ENCODE measurements around the gene EEPD1. TPM values are rescaled to one million over a fixed set of nuclear protein-coding genes. Genes with fewer than 3 reads are reported as not detected.

The EEPD1 gene
- total RNA-seq, 6 experiments from 2014 or later: 5.9 to 18.6 (median 10.6) TPM

DNA sequence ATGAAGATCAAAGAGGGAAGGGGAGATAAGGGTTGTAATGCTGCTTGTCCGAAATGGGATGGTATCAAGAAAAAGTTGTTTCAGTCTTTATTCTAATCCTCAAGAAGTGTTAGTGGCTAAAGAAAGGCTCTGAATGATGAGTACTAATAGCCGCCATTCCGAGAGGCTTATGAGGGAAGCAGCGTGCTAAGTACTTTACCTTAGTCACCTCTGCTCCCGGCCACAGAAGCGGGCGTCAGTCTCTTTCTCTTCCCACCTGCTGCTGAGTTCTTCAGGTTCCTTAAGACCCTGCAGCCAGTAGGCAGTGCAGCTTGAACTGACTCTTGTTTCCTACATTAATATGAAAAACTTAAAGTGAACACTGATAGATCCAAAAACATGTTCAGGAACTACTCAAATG lies 73.1 kb downstream of the EEPD1 start:
- no peaks in the 10 kb centered on the region for H3K9me3 ChIP-seq
- 97% methylated on average over 7 of the region's 7 CpGs for WGBS (ENCODE audit: insufficient coverage, low coverage, low lambda C conversion rate, missing lambda C conversion rate)
- no peaks in the 10 kb centered on the region for H3K36me3 ChIP-seq
- H3K27me3 ChIP-seq: no peaks in the 10 kb centered on the region
- TF ChIP-seq POLR2A (IDR thresholded peaks at IDR 0.05): no peak
- TF ChIP-seq, protein P1, sequence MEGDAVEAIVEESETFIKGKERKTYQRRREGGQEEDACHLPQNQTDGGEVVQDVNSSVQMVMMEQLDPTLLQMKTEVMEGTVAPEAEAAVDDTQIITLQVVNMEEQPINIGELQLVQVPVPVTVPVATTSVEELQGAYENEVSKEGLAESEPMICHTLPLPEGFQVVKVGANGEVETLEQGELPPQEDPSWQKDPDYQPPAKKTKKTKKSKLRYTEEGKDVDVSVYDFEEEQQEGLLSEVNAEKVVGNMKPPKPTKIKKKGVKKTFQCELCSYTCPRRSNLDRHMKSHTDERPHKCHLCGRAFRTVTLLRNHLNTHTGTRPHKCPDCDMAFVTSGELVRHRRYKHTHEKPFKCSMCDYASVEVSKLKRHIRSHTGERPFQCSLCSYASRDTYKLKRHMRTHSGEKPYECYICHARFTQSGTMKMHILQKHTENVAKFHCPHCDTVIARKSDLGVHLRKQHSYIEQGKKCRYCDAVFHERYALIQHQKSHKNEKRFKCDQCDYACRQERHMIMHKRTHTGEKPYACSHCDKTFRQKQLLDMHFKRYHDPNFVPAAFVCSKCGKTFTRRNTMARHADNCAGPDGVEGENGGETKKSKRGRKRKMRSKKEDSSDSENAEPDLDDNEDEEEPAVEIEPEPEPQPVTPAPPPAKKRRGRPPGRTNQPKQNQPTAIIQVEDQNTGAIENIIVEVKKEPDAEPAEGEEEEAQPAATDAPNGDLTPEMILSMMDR (IDR thresholded peaks at IDR 0.05): no peak
- DNase-seq (no peak), ATAC-seq (no peak)
- no peak overlapping the region for H3K27ac ChIP-seq
- no peaks in the 10 kb centered on the region for H3K4me1 ChIP-seq
- intact Hi-C loops (cut with DNase I): no loop called here
- no peak overlapping the region for H3K4me3 ChIP-seq

DNA sequence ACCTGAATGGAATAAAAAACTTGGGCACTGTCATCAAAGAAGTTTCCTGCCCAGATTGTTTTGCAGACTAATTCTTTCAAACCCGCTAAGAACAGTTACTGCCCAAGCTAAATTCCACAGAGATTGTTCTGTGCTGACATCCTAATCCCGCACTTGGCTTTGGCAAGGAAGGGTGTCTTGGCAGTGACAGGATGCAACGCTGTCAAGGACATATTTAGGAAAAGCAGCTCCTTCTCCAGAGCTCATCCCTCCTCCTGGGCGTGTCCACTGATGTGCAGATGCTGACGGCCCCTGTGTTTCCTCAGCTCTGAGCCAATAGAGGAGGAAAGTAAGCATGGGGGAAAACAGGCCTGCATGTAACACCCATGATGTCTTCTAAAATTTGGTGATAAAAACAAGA lies 74.2 kb downstream of the EEPD1 start:
- TF ChIP-seq, protein P1 (IDR thresholded peaks at IDR 0.05): no peak
- no peak for TF ChIP-seq POLR2A (IDR thresholded peaks at IDR 0.05)
- Histone ChIP-seq H3K4me3 (no peak overlapping the region), H3K9me3 (no peaks in the 10 kb centered on the region), H3K27me3 (no peaks in the 10 kb centered on the region), H3K36me3 (no peaks in the 10 kb centered on the region), H3K4me1 (peaks cover 0 to 2% (median under 1%) of the 10 kb centered on the region in 4 donors), H3K27ac (no peak overlapping the region)
- intact Hi-C loops (cut with DNase I): no loop called here
- DNase-seq (no peak), ATAC-seq (peak in 3 of 4 donors; percentile 32 to 56 (median 43))
- WGBS (ENCODE audit: insufficient coverage, low coverage, low lambda C conversion rate, missing lambda C conversion rate): 61% methylated on average over 3 of the region's 5 CpGs

DNA sequence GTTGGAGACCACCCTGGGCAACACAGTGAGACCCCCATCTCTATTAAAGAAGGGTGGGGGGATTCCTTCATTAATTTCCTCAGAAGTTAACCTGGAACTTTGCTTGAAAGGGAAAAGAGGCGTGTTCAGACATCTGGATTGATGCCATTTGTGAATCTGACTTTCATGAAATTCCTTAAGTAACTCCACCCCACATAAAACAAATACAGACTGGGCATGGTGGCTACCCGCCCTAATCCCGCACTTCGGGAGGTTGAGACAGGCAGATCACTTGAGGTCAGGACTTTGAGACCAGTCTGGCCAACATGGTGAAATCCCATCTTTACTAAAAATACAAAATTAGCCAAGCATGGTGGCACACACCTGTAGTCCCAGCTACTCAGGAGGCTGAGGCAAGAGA lies 75.0 kb downstream of the EEPD1 start:
- H3K36me3 ChIP-seq: no peaks in the 10 kb centered on the region
- DNase-seq (no peak), ATAC-seq (no peak)
- H3K9me3 ChIP-seq: no peaks in the 10 kb centered on the region
- no peak overlapping the region for H3K27ac ChIP-seq
- H3K4me1 ChIP-seq: peaks cover 0 to 9% (median 5%) of the 10 kb centered on the region in 4 donors
- H3K27me3 ChIP-seq: no peaks in the 10 kb centered on the region
- H3K4me3 ChIP-seq: no peak overlapping the region
- intact Hi-C loops (cut with DNase I): no loop called here
- 100% methylated on average over 1 of the region's 4 CpGs for WGBS (ENCODE audit: insufficient coverage, low coverage, low lambda C conversion rate, missing lambda C conversion rate)
- no peak for TF ChIP-seq POLR2A (IDR thresholded peaks at IDR 0.05)
- TF ChIP-seq, protein P1 (IDR thresholded peaks at IDR 0.05): no peak

DNA sequence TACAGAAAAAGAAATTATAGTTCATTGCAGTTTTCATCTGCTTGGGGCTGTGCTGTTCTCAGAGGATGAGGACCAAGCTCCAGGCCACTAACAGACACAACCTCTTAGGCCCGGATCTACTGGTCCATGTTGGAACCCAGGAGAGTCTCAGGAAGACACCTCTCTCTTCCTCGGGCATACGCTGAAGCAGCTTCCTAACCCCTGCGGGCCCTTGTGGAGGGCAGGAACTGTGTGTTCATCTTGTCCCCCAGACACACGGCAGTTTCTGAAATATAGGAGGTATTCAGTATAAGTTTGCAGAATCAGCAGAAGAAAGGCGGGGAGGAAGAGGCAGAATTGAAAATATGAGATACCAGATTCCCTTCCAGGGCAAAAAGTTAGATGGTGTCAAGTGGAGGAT lies 78.4 kb downstream of the EEPD1 start:
- TF ChIP-seq POLR2A (IDR thresholded peaks at IDR 0.05): no peak
- TF ChIP-seq, protein P1 (IDR thresholded peaks at IDR 0.05): no peak
- ATAC-seq (no peak), DNase-seq (no peak)
- no peaks in the 10 kb centered on the region for H3K9me3 ChIP-seq
- H3K4me1 ChIP-seq: peaks cover 0 to 17% (median 8%) of the 10 kb centered on the region in 4 donors
- intact Hi-C loops (cut with DNase I): no loop called here
- H3K36me3 ChIP-seq: no peaks in the 10 kb centered on the region
- 82% methylated on average over 5 of the region's 6 CpGs for WGBS (ENCODE audit: insufficient coverage, low coverage, low lambda C conversion rate, missing lambda C conversion rate)
- H3K27ac ChIP-seq: peak overlapping the region in 1 of 3 donors; percentile 85
- no peaks in the 10 kb centered on the region for H3K27me3 ChIP-seq
- no peak overlapping the region for H3K4me3 ChIP-seq

DNA sequence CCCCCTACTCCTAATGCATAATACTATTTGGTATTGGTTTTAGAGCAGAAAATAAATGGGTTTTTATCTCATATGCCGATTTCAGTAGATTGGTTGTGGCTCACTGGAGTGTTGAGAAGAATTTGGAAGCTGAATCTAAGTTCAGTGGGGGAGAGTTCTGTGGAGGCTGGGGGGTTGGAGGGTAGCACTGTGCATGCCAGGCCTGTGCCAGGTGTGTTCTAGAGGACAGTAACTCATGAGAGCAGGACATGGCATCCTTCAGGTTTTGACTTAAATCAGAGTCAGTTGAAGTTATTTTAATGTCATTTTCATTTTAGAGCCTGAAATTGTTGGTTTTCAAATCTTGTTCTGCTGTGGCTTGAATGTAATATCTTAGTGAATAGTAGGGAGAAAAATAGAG lies 79.5 kb downstream of the EEPD1 start:
- no peak for TF ChIP-seq POLR2A (IDR thresholded peaks at IDR 0.05)
- TF ChIP-seq, protein P1 (IDR thresholded peaks at IDR 0.05): no peak
- H3K36me3 ChIP-seq: no peaks in the 10 kb centered on the region
- no peaks in the 10 kb centered on the region for H3K9me3 ChIP-seq
- 45% methylated on average over 1 of the region's 1 CpG for WGBS (ENCODE audit: insufficient coverage, low coverage, low lambda C conversion rate, missing lambda C conversion rate)
- ATAC-seq (peak; percentile 22 to 64 (median 51)), DNase-seq (no peak)
- no peaks in the 10 kb centered on the region for H3K27me3 ChIP-seq
- intact Hi-C loops (cut with DNase I): no loop called here
- H3K4me1 ChIP-seq: peaks cover 0 to 17% (median 8%) of the 10 kb centered on the region in 4 donors
- H3K4me3 ChIP-seq: no peak overlapping the region
- H3K27ac ChIP-seq: peak overlapping the region; percentile 11 to 85 (median 81)
